ENCODE measurements around the gene RAB11B. TPM values are rescaled to one million over a fixed set of nuclear protein-coding genes. Genes with fewer than 3 reads are reported as not detected.
A peak's percentile ranks its signal among the peaks of the same experiment; 100 is the strongest.

Gene RAB11B
- total and polyA plus RNA-seq, 2 of the 13 experiments (the other 11 are each of a cell fraction or from before 2014, with no cell fraction given), result 6.0 to 28.4 TPM

DNA sequence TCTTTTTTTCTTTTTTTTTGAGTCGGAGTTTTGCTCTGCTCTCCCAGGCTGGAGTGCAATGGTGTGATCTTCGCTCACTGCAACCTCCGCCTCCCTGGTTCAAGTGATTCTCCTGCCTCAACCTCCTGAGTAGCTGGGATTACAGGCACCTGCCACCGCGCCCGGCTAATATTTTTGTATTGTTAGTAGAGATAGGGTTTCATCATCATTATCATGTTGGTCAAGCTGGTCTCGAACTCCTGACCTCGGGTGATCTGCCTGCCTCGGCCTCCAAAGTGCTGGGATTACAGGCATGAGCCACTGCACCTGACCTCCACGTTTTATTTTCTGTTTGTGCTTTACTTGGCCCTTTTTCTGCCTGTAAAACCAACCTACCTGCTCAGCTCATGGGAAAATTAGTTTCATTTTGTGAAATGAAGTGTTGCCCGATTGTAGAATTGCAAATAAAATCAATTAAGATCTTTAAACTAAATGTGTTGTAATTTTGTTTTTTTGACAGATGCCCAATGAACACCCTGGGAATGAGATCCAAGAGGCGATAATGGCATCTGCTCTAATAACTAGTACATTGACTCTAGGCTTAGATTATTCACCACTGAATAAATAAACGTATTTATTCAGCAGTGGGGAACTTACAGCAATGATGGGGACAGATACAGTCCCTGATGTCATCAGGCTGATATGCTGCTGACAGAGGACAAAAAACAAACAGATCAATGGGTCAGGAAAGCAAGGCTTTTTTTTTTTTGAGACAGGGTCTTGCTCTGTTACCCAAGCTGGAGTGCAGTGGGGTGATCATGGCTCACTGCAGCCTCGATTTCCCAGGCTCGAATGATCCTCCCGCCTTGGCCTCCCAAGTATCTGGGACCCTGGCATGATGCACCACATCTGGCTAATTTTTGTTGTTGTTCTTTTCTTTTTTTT is 2.2 kb upstream of the RAB11B start (continued):
- TF ChIP-seq, protein P1, sequence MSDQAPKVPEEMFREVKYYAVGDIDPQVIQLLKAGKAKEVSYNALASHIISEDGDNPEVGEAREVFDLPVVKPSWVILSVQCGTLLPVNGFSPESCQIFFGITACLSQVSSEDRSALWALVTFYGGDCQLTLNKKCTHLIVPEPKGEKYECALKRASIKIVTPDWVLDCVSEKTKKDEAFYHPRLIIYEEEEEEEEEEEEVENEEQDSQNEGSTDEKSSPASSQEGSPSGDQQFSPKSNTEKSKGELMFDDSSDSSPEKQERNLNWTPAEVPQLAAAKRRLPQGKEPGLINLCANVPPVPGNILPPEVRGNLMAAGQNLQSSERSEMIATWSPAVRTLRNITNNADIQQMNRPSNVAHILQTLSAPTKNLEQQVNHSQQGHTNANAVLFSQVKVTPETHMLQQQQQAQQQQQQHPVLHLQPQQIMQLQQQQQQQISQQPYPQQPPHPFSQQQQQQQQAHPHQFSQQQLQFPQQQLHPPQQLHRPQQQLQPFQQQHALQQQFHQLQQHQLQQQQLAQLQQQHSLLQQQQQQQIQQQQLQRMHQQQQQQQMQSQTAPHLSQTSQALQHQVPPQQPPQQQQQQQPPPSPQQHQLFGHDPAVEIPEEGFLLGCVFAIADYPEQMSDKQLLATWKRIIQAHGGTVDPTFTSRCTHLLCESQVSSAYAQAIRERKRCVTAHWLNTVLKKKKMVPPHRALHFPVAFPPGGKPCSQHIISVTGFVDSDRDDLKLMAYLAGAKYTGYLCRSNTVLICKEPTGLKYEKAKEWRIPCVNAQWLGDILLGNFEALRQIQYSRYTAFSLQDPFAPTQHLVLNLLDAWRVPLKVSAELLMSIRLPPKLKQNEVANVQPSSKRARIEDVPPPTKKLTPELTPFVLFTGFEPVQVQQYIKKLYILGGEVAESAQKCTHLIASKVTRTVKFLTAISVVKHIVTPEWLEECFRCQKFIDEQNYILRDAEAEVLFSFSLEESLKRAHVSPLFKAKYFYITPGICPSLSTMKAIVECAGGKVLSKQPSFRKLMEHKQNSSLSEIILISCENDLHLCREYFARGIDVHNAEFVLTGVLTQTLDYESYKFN (CRISPR knock-in tag; conservative IDR thresholded peaks at IDR 0.05), result peak; percentile 93
- TF ChIP-seq KDM5B (CRISPR knock-in tag; IDR thresholded peaks at IDR 0.05; ENCODE audit: borderline replicate concordance) (no peak), NFYB (CRISPR knock-in tag; IDR thresholded peaks at IDR 0.05) (no peak), ELF3 (CRISPR knock-in tag; IDR thresholded peaks at IDR 0.05) (peak; percentile 76), ELF1 (CRISPR knock-in tag; IDR thresholded peaks at IDR 0.05) (no peak), ZMAT3 (CRISPR knock-in tag; conservative IDR thresholded peaks at IDR 0.05) (0 out of 2 replicates have a peak, but pooled peaks have one; percentile 21), ZNF354B (CRISPR knock-in tag; IDR thresholded peaks at IDR 0.05) (no peak), NFKB2 (CRISPR knock-in tag; IDR thresholded peaks at IDR 0.05; ENCODE audit: borderline replicate concordance) (no peak), ZSCAN9 (CRISPR knock-in tag; IDR thresholded peaks at IDR 0.05; ENCODE audit: borderline replicate concordance) (no peak), ZNF644 (CRISPR knock-in tag; IDR thresholded peaks at IDR 0.05; ENCODE audit: low read depth) (peak; percentile 66; the same call in 1 of the 2 replicates), MED13 (CRISPR knock-in tag; IDR thresholded peaks at IDR 0.05) (no peak), MIER2 (CRISPR knock-in tag; IDR thresholded peaks at IDR 0.05) (no peak), LCORL (IDR thresholded peaks at IDR 0.05) (no peak), LCORL (CRISPR knock-in tag; IDR thresholded peaks at IDR 0.05) (peak; percentile 74), SKI (IDR thresholded peaks at IDR 0.05; ENCODE audit: partially characterized antibody) (peak; percentile 59), SRSF1 (optimal IDR thresholded peaks at IDR 0.05; ENCODE audit: low read depth, low read length) (no peak)
- TF ChIP-seq, protein P2, sequence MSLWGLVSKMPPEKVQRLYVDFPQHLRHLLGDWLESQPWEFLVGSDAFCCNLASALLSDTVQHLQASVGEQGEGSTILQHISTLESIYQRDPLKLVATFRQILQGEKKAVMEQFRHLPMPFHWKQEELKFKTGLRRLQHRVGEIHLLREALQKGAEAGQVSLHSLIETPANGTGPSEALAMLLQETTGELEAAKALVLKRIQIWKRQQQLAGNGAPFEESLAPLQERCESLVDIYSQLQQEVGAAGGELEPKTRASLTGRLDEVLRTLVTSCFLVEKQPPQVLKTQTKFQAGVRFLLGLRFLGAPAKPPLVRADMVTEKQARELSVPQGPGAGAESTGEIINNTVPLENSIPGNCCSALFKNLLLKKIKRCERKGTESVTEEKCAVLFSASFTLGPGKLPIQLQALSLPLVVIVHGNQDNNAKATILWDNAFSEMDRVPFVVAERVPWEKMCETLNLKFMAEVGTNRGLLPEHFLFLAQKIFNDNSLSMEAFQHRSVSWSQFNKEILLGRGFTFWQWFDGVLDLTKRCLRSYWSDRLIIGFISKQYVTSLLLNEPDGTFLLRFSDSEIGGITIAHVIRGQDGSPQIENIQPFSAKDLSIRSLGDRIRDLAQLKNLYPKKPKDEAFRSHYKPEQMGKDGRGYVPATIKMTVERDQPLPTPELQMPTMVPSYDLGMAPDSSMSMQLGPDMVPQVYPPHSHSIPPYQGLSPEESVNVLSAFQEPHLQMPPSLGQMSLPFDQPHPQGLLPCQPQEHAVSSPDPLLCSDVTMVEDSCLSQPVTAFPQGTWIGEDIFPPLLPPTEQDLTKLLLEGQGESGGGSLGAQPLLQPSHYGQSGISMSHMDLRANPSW (CRISPR knock-in tag; IDR thresholded peaks at IDR 0.05; ENCODE audit: borderline replicate concordance), result no peak; the same call in 1 of the 2 replicates
- TF ChIP-seq, protein P3, sequence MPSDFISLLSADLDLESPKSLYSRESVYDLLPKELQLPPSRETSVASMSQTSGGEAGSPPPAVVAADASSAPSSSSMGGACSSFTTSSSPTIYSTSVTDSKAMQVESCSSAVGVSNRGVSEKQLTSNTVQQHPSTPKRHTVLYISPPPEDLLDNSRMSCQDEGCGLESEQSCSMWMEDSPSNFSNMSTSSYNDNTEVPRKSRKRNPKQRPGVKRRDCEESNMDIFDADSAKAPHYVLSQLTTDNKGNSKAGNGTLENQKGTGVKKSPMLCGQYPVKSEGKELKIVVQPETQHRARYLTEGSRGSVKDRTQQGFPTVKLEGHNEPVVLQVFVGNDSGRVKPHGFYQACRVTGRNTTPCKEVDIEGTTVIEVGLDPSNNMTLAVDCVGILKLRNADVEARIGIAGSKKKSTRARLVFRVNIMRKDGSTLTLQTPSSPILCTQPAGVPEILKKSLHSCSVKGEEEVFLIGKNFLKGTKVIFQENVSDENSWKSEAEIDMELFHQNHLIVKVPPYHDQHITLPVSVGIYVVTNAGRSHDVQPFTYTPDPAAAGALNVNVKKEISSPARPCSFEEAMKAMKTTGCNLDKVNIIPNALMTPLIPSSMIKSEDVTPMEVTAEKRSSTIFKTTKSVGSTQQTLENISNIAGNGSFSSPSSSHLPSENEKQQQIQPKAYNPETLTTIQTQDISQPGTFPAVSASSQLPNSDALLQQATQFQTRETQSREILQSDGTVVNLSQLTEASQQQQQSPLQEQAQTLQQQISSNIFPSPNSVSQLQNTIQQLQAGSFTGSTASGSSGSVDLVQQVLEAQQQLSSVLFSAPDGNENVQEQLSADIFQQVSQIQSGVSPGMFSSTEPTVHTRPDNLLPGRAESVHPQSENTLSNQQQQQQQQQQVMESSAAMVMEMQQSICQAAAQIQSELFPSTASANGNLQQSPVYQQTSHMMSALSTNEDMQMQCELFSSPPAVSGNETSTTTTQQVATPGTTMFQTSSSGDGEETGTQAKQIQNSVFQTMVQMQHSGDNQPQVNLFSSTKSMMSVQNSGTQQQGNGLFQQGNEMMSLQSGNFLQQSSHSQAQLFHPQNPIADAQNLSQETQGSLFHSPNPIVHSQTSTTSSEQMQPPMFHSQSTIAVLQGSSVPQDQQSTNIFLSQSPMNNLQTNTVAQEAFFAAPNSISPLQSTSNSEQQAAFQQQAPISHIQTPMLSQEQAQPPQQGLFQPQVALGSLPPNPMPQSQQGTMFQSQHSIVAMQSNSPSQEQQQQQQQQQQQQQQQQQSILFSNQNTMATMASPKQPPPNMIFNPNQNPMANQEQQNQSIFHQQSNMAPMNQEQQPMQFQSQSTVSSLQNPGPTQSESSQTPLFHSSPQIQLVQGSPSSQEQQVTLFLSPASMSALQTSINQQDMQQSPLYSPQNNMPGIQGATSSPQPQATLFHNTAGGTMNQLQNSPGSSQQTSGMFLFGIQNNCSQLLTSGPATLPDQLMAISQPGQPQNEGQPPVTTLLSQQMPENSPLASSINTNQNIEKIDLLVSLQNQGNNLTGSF (CRISPR knock-in tag; IDR thresholded peaks at IDR 0.05), result no peak
